Liver (tissue), 9 donors: Measurements from ENCODE around the gene RPUSD1. TPM values are rescaled to one million over a fixed set of nuclear protein-coding genes. Genes with fewer than 3 reads are reported as not detected.

Experiments used
- DNase-seq: peaks from one replicate; pipeline ENCODE4 v3.0.0-alpha.2; 2017; ENCODE audit warnings: low spot score
- H3K27ac ChIP-seq, 2 donors: one replicate each; pipeline ENCODE4 v1.7.0; 2013; ENCODE audit warnings: inconsistent platforms in 2 of 2, low read length in 2 of 2, control low read depth in 1 of 2, low read depth in 1 of 2, mild to moderate bottlenecking in 1 of 2
- H3K27me3 ChIP-seq, 4 donors: one replicate each; pipeline versions ENCODE4 v1.6.1 to v1.7.0; 2013; ENCODE audit warnings: low read length in 3 of 4, inconsistent platforms in 1 of 4, mild to moderate bottlenecking in 1 of 4, moderate library complexity in 1 of 4; ENCODE audit not compliant: control insufficient read depth in 4 of 4, insufficient read depth in 4 of 4
- H3K36me3 ChIP-seq, 4 donors: one replicate each; pipeline versions ENCODE4 v1.6.1 to v1.7.0; 2013; ENCODE audit warnings: low read length in 3 of 4, mild to moderate bottlenecking in 3 of 4, low read depth in 1 of 4, moderate library complexity in 1 of 4; ENCODE audit not compliant: control insufficient read depth in 4 of 4, insufficient read depth in 3 of 4
- H3K4me1 ChIP-seq, 4 donors: one replicate each; pipeline versions ENCODE4 v1.6.1 to v1.7.0; 2013; ENCODE audit warnings: low read length in 3 of 4, mild to moderate bottlenecking in 3 of 4, moderate library complexity in 1 of 4; ENCODE audit not compliant: control insufficient read depth in 4 of 4, insufficient read depth in 4 of 4
- H3K4me3 ChIP-seq, 3 donors: one replicate each; pipeline versions ENCODE4 v1.6.1 to v1.7.0; 2013; ENCODE audit warnings: low read length in 3 of 3, control low read depth in 1 of 3, low read depth in 1 of 3, mild to moderate bottlenecking in 1 of 3
- H3K9ac ChIP-seq, 2 donors: one replicate each; pipeline ENCODE4 v1.7.0; 2013; ENCODE audit warnings: low read length in 2 of 2, mild to moderate bottlenecking in 2 of 2, moderate library complexity in 2 of 2, control low read depth in 1 of 2, low read depth in 1 of 2
- H3K9me3 ChIP-seq, 4 donors: one replicate each; pipeline versions ENCODE4 v1.6.1 to v1.7.0; 2013; ENCODE audit warnings: low read length in 3 of 4; ENCODE audit not compliant: control insufficient read depth in 4 of 4
- ATF3 ChIP-seq: IDR thresholded peaks from 2 replicates; pipeline ENCODE4 v1.6.1; 2016; ENCODE audit warnings: antibody characterized with exemption
- EGR1 ChIP-seq, 2 donors: IDR thresholded peaks; 2 replicates each; pipeline ENCODE4 v1.6.1; 2016 to 2018; ENCODE audit warnings: antibody characterized with exemption in 2 of 2, low read depth in 2 of 2
- FOXA1 ChIP-seq: IDR thresholded peaks from 2 replicates; pipeline ENCODE4 v1.6.1; 2016; ENCODE audit warnings: antibody characterized with exemption
- FOXA2 ChIP-seq: IDR thresholded peaks from 2 replicates; pipeline ENCODE4 v1.6.1; 2016; ENCODE audit warnings: antibody characterized with exemption
- GABPA ChIP-seq, 2 donors: IDR thresholded peaks in 1 of 2; conservative IDR thresholded peaks in 1 of 2; 2 replicates each; pipeline ENCODE4 v1.6.1; 2016; ENCODE audit warnings: antibody characterized with exemption in 2 of 2, mild to moderate bottlenecking in 1 of 2, moderate library complexity in 1 of 2
- HNF4A ChIP-seq, 2 donors: conservative IDR thresholded peaks; 2 replicates each; pipeline ENCODE4 v1.6.1; 2016; ENCODE audit warnings: antibody characterized with exemption in 2 of 2, mild to moderate bottlenecking in 2 of 2
- HNF4G ChIP-seq: IDR thresholded peaks from 2 replicates; pipeline ENCODE4 v1.6.1; 2016; ENCODE audit warnings: antibody characterized with exemption
- JUND ChIP-seq, 2 donors: IDR thresholded peaks; 2 replicates each; pipeline ENCODE4 v1.6.1; 2016; ENCODE audit warnings: antibody characterized with exemption in 2 of 2
- MAX ChIP-seq: IDR thresholded peaks from 2 replicates; pipeline ENCODE4 v1.6.1; 2016; ENCODE audit warnings: antibody characterized with exemption
- NR2F2 ChIP-seq: IDR thresholded peaks from 2 replicates; pipeline ENCODE4 v1.6.1; 2016; ENCODE audit warnings: antibody characterized with exemption
- RAD21 ChIP-seq, 2 donors: IDR thresholded peaks; 2 replicates each; pipeline ENCODE4 v1.6.1; 2016; ENCODE audit warnings: antibody characterized with exemption in 2 of 2, mild to moderate bottlenecking in 2 of 2
- RXRA ChIP-seq, 2 donors: IDR thresholded peaks; 2 replicates each; pipeline ENCODE4 v1.6.1; 2017 to 2018; ENCODE audit warnings: antibody characterized with exemption in 2 of 2, mild to moderate bottlenecking in 1 of 2
- SP1 ChIP-seq: IDR thresholded peaks from 2 replicates; pipeline ENCODE4 v1.6.1; 2018; ENCODE audit warnings: antibody characterized with exemption, mild to moderate bottlenecking
- TAF1 ChIP-seq: conservative IDR thresholded peaks from 2 replicates; pipeline ENCODE4 v1.6.1; 2016; ENCODE audit warnings: antibody characterized with exemption, mild to moderate bottlenecking
- YY1 ChIP-seq: IDR thresholded peaks from 2 replicates; pipeline ENCODE4 v1.6.1; 2016; ENCODE audit warnings: antibody characterized with exemption, mild to moderate bottlenecking
- WGBS: extraction: QIAGEN DNeasy Blood & Tissue Kit; methylation state at CpG from one replicate; pipeline ENCODE4 v1.1.7; 2013; 5-methylcytosine and 5-hydroxymethylcytosine counted together
- polyA plus RNA-seq, 2 donors: library from polyadenylated mRNA; stranded (reverse) in 1 of 2; unstranded in 1 of 2; fragments of 200-250 nt in 1 of 2; fragments of >200 nt in 1 of 2; fragmentation: Nextera tagmentation in 1 of 2; extraction: Ambion mirVana in 1 of 2; gene quantifications; one replicate each; pipeline versions ENCODE4 v1.2.1 to v1.2.3, GENCODE V29; 2013 to 2015
- total RNA-seq, 2 donors: library from RNA; depleted of rRNA; stranded (reverse); fragments of >200 nt; gene quantifications; one replicate each; pipeline ENCODE4 v1.2.3, GENCODE V29; 2014
- TF ChIP-seq, protein P1 (sequence below): fragments of 150-350 bp; IDR thresholded peaks from 2 replicates; pipeline ENCODE4 v1.5.1; 2017; ENCODE audit warnings: improper control_type of control experiment, low read depth, low read length; ENCODE audit not compliant: missing input control
- TF ChIP-seq, protein P2 (sequence below): IDR thresholded peaks from 2 replicates; pipeline ENCODE4 v1.6.1; 2016; ENCODE audit warnings: antibody characterized with exemption, mild to moderate bottlenecking
- TF ChIP-seq, protein P3 (sequence below): IDR thresholded peaks from 2 replicates; pipeline ENCODE4 v1.6.1; 2016; ENCODE audit warnings: antibody characterized with exemption
- donor health status: healthy.
- donor health status: healthy.
- donor health status: healthy.
- donor health status: healthy.
- donor health status: healthy.

RPUSD1 gene
- total and polyA plus RNA-seq, 4 donors = 4.5 to 10.7 (median 8.9) TPM

DNA sequence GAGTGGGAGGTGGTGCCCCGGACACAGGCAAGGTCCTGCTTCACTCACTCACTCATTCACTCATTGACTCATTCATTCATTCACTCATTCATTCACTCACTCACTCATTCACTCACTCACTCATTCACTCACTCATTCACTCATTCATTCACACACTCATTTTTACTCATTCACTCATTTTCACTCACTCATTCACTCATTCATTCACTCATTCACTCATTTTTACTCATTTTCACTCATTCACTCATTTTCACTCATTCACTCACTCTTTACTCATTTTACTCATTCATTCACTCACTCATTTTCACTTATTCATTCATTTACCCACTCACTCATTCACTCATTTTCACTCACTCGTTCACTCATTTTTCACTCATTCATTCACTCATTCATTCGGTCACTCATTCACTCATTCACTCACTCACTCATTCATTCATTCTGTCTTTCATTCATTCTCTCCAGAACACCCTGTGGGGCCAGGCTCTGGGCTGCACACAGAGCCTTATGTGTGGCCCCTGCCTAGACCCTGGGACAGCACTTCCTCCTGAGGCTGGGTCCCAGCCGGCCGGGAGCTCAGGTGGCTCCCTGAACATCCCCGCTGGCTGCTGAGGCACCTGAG, 9.2 kb downstream of the RPUSD1 start:
- H3K27me3 ChIP-seq = peaks cover 0 to 4% (median 0%) of the 10 kb centered on the region in 4 donors
- no peak overlapping the region for H3K4me3 ChIP-seq
- no peak overlapping the region for H3K9ac ChIP-seq
- DNase-seq = no peak
- no peaks in the 10 kb centered on the region for H3K36me3 ChIP-seq
- no peaks in the 10 kb centered on the region for H3K4me1 ChIP-seq
- TF ChIP-seq, protein P1, sequence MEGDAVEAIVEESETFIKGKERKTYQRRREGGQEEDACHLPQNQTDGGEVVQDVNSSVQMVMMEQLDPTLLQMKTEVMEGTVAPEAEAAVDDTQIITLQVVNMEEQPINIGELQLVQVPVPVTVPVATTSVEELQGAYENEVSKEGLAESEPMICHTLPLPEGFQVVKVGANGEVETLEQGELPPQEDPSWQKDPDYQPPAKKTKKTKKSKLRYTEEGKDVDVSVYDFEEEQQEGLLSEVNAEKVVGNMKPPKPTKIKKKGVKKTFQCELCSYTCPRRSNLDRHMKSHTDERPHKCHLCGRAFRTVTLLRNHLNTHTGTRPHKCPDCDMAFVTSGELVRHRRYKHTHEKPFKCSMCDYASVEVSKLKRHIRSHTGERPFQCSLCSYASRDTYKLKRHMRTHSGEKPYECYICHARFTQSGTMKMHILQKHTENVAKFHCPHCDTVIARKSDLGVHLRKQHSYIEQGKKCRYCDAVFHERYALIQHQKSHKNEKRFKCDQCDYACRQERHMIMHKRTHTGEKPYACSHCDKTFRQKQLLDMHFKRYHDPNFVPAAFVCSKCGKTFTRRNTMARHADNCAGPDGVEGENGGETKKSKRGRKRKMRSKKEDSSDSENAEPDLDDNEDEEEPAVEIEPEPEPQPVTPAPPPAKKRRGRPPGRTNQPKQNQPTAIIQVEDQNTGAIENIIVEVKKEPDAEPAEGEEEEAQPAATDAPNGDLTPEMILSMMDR = no peak
- TF ChIP-seq EGR1 (IDR thresholded peaks at IDR 0.05; ENCODE audit: low read depth in 2 of 2) = no peak
- TF ChIP-seq, protein P2, sequence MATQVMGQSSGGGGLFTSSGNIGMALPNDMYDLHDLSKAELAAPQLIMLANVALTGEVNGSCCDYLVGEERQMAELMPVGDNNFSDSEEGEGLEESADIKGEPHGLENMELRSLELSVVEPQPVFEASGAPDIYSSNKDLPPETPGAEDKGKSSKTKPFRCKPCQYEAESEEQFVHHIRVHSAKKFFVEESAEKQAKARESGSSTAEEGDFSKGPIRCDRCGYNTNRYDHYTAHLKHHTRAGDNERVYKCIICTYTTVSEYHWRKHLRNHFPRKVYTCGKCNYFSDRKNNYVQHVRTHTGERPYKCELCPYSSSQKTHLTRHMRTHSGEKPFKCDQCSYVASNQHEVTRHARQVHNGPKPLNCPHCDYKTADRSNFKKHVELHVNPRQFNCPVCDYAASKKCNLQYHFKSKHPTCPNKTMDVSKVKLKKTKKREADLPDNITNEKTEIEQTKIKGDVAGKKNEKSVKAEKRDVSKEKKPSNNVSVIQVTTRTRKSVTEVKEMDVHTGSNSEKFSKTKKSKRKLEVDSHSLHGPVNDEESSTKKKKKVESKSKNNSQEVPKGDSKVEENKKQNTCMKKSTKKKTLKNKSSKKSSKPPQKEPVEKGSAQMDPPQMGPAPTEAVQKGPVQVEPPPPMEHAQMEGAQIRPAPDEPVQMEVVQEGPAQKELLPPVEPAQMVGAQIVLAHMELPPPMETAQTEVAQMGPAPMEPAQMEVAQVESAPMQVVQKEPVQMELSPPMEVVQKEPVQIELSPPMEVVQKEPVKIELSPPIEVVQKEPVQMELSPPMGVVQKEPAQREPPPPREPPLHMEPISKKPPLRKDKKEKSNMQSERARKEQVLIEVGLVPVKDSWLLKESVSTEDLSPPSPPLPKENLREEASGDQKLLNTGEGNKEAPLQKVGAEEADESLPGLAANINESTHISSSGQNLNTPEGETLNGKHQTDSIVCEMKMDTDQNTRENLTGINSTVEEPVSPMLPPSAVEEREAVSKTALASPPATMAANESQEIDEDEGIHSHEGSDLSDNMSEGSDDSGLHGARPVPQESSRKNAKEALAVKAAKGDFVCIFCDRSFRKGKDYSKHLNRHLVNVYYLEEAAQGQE = no peak
- TF ChIP-seq RXRA (IDR thresholded peaks at IDR 0.05) = no peak
- TF ChIP-seq SP1 = no peak
- TF ChIP-seq RAD21 (IDR thresholded peaks at IDR 0.05) = no peak
- TF ChIP-seq HNF4G = no peak
- TF ChIP-seq NR2F2 = no peak
- H3K9me3 ChIP-seq = no peaks in the 10 kb centered on the region
- H3K27ac ChIP-seq = no peak overlapping the region
- 78% methylated on average over 6 of the region's 6 CpGs for WGBS

DNA sequence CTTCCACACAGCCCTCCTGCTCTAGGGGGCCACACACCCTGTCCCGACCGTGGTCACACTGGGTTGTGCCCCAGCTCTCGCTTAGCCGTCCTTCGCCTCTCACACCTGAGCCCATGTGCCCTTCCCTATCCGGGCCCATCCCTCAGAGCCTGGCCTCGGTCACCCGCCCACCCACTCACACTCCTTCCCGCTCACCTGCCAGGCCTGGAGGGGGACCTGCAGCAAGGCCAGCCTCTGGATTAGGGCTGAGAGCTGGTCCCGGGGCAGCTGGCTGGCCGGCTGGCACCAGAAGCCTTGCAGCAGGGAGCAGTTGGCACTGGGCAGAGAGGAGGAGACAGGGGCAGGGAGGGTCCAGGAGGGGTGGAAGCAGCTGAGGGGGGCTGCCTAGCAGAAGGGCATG, 9.7 kb downstream of the RPUSD1 start:
- Histone ChIP-seq H3K36me3 (no peaks in the 10 kb centered on the region), H3K27me3 (peaks cover 0 to 4% (median 0%) of the 10 kb centered on the region in 4 donors), H3K9ac (no peak overlapping the region), H3K9me3 (no peaks in the 10 kb centered on the region), H3K4me1 (no peaks in the 10 kb centered on the region), H3K27ac (no peak overlapping the region), H3K4me3 (no peak overlapping the region)
- DNase-seq = no peak
- TF ChIP-seq RAD21 (IDR thresholded peaks at IDR 0.05) (no peak), MAX (no peak), FOXA2 (no peak), SP1 (no peak), ATF3 (no peak), JUND (IDR thresholded peaks at IDR 0.05) (no peak), RXRA (IDR thresholded peaks at IDR 0.05) (no peak), YY1 (no peak), GABPA (IDR thresholded peaks at IDR 0.05 in 1 of 2, conservative IDR thresholded peaks at IDR 0.05 in 1 of 2) (no peak), HNF4G (no peak), EGR1 (IDR thresholded peaks at IDR 0.05; ENCODE audit: low read depth in 2 of 2) (no peak), HNF4A (conservative IDR thresholded peaks at IDR 0.05) (no peak), TAF1 (no peak), FOXA1 (no peak), NR2F2 (no peak)
- TF ChIP-seq, protein P1 = no peak
- TF ChIP-seq, protein P2 = no peak
- TF ChIP-seq, protein P3, sequence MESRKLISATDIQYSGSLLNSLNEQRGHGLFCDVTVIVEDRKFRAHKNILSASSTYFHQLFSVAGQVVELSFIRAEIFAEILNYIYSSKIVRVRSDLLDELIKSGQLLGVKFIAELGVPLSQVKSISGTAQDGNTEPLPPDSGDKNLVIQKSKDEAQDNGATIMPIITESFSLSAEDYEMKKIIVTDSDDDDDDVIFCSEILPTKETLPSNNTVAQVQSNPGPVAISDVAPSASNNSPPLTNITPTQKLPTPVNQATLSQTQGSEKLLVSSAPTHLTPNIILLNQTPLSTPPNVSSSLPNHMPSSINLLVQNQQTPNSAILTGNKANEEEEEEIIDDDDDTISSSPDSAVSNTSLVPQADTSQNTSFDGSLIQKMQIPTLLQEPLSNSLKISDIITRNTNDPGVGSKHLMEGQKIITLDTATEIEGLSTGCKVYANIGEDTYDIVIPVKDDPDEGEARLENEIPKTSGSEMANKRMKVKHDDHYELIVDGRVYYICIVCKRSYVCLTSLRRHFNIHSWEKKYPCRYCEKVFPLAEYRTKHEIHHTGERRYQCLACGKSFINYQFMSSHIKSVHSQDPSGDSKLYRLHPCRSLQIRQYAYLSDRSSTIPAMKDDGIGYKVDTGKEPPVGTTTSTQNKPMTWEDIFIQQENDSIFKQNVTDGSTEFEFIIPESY = no peak
- 77% methylated on average over 11 of the region's 11 CpGs for WGBS
